NCI-H526 treated with DMSO at 0.1 percent for 48 hours (cell line): ENCODE measurements around the gene TYMP.

Experiments used
- DNase-seq: peaks from one replicate; lab custom pipeline; 2025; lab: John Stamatoyannopoulos, UW

The TYMP gene

GRCh38 chr22:50505276-50505775, 24.5 kb downstream of the TYMP start:
- no peak for DNase-seq

GRCh38 chr22:50504369-50505211, 25.2 kb downstream of the TYMP start:
- no peak for DNase-seq

GRCh38 chr22:50503475-50504145, 26.2 kb downstream of the TYMP start:
- no peak for DNase-seq

GRCh38 chr22:50502628-50503474, 27.0 kb downstream of the TYMP start:
- DNase-seq = no peak

- DNase-seq = no peak
Observed at GRCh38 chr22:50502096-50502495, 27.7 kb downstream of the TYMP start.

- no peak for DNase-seq
Observed at GRCh38 chr22:50500452-50500851, 29.4 kb downstream of the TYMP start.

- peak; percentile 60 for DNase-seq
Observed at GRCh38 chr22:50498322-50498890, 31.4 kb downstream of the TYMP start.

- no peak for DNase-seq
Observed at GRCh38 chr22:50497093-50497492, 32.7 kb downstream of the TYMP start.

GRCh38 chr22:50490531-50491308, 39.1 kb downstream of the TYMP start:
- DNase-seq = no peak

GRCh38 chr22:50489363-50490243, 40.2 kb downstream of the TYMP start:
- no peak for DNase-seq

- DNase-seq = no peak
Observed at GRCh38 chr22:50488886-50489285, 40.9 kb downstream of the TYMP start.

- no peak for DNase-seq
Observed at GRCh38 chr22:50488006-50488677, 41.7 kb downstream of the TYMP start.

GRCh38 chr22:50487290-50488005, 42.4 kb downstream of the TYMP start:
- DNase-seq = no peak

GRCh38 chr22:50486561-50487289, 43.1 kb downstream of the TYMP start, which contains the start of gene MIOX:
Gene MIOX (plus strand): TSS chr22:50486859. CDS start chr22:50486898, 39 bp downstream.
- no peak for DNase-seq

- no peak for DNase-seq
Observed at GRCh38 chr22:50485221-50486131, 44.3 kb downstream of the TYMP start.

- no peak for DNase-seq
Observed at GRCh38 chr22:50483977-50484853, 45.6 kb downstream of the TYMP start.
